SU-DHL-6 (cell line): ENCODE results near the gene PDZD7.

ENCODE experiments used
- H2AFZ ChIP-seq: fragments of 200-600 bp; sonication (generic); 2 replicates; pipeline ENCODE4 v1.6.1; 2014; ENCODE audit warnings: low read depth, mild to moderate bottlenecking, moderate library complexity, mixed read lengths, antibody characterized with exemption, low read length; ENCODE audit not compliant: severe bottlenecking
- H3F3A ChIP-seq: fragments of 200-600 bp; shearing (Covaris generic); 2 replicates; pipeline ENCODE4 v1.6.0; 2016; ENCODE audit warnings: antibody characterized with exemption, mild to moderate bottlenecking; ENCODE audit not compliant: insufficient read depth
- H3K27ac ChIP-seq: fragments of 200-600 bp; sonication (generic); 2 replicates; pipeline ENCODE4 v1.5.1; 2016; ENCODE audit warnings: low read depth, mild to moderate bottlenecking, low read length, moderate library complexity, mixed read lengths
- H3K27me3 ChIP-seq: fragments of 200-600 bp; sonication (generic), shearing (Covaris generic); 2 replicates; pipeline ENCODE4 v1.6.0; 2014; ENCODE audit warnings: mild to moderate bottlenecking, low read length
- H3K36me3 ChIP-seq: fragments of 200-600 bp; sonication (generic); 2 replicates; pipeline ENCODE4 v1.6.1; 2014; ENCODE audit warnings: mild to moderate bottlenecking, low read length, mixed read lengths
- H3K4me2 ChIP-seq: fragments of 300-600, 200-600 bp; shearing (Covaris generic), sonication (generic); 2 replicates; pipeline ENCODE4 v1.6.0; 2014; ENCODE audit warnings: low read length, low read depth, mild to moderate bottlenecking; ENCODE audit not compliant: poor library complexity, severe bottlenecking
- H3K4me3 ChIP-seq: fragments of 200-600 bp; sonication (generic); 2 replicates; pipeline ENCODE4 v1.5.1; 2014; ENCODE audit warnings: antibody characterized with exemption, low read length, mild to moderate bottlenecking, mixed read lengths; ENCODE audit not compliant: insufficient read depth, poor library complexity, severe bottlenecking
- H3K79me2 ChIP-seq: fragments of 200-600 bp; sonication (generic); 2 replicates; pipeline ENCODE4 v1.6.1; 2014; ENCODE audit warnings: mild to moderate bottlenecking, low read length, moderate library complexity; ENCODE audit not compliant: insufficient read depth
- H3K9ac ChIP-seq: fragments of 200-600 bp; sonication (generic); 2 replicates; pipeline ENCODE4 v1.7.0; 2014; ENCODE audit warnings: mild to moderate bottlenecking, low read length
- H3K9me2 ChIP-seq: fragments of 200-600 bp; sonication (generic); replicated peaks from 2 replicates; pipeline ENCODE4 v1.6.1; 2014; ENCODE audit warnings: low read length; ENCODE audit not compliant: insufficient read depth
- H3K9me3 ChIP-seq: fragments of 200-600 bp; sonication (generic); 2 replicates; pipeline ENCODE4 v1.6.1; 2014; ENCODE audit warnings: low read length, mixed read lengths; ENCODE audit not compliant: insufficient read depth
- H4K20me1 ChIP-seq: fragments of 200-600 bp; sonication (generic); 2 replicates; pipeline ENCODE4 v1.6.1; 2014; ENCODE audit warnings: low read depth, mild to moderate bottlenecking, antibody characterized with exemption, low read length, moderate library complexity, mixed read lengths
- EZH2phosphoT487 ChIP-seq: fragments of 200-600 bp; sonication (generic), shearing (Covaris generic); conservative IDR thresholded peaks from 2 replicates; pipeline ENCODE4 v1.6.1; 2018; ENCODE audit warnings: mild to moderate bottlenecking, antibody characterized with exemption, low read length, moderate library complexity, mixed read lengths
- TF ChIP-seq, protein P1 (sequence below): fragments of 200-600 bp; sonication (generic); IDR thresholded peaks from one replicate; pipeline ENCODE4 v1.5.1; 2017; ENCODE audit warnings: antibody characterized with exemption, mild to moderate bottlenecking, low read length, moderate library complexity; ENCODE audit not compliant: insufficient read depth, poor library complexity, severe bottlenecking

Gene PDZD7

DNA sequence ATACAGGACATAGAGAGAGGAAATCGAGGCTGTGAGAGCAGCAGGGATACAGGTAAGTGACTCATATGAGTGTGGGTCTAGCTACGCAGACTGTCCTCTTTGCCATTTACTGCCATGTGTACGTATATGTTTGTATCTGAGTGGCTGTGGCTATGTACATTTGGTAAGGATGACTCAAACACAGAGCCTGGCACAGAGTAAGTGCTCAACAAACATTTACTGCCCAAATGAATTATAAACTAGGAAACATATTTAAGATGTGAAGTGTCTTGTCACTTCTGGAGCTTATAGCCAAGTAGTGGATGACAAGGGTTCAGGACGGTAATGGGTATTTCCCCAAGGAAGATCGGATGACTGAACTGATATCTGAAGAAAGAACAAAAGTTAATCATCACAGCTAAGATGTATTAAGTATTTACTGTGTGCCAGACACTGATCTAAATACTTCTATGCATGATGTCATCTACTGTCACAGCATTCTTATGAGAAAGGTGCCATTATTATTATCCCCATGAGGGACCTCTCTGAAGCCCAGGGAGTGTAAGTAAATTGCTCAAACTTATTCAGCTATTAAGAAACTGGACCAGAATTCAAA lies 49.7 kb downstream of the PDZD7 start:
- Histone ChIP-seq H3K4me2 (no peak overlapping the region), H3K27ac (no peak overlapping the region), H3K9me2 (no peaks in the 10 kb centered on the region), H3K36me3 (no peaks in the 10 kb centered on the region), H3K79me2 (0 out of 2 replicates have a peak, but pooled peaks cover 3% of the 10 kb centered on the region), H3F3A (no peaks in the 10 kb centered on the region; the same call in 1 of the 2 replicates), H4K20me1 (no peaks in the 10 kb centered on the region), H3K27me3 (no peaks in the 10 kb centered on the region), H2AFZ (no peak overlapping the region), H3K9ac (no peak overlapping the region), H3K4me3 (no peak overlapping the region), H3K9me3 (no peaks in the 10 kb centered on the region)
- no peak for TF ChIP-seq EZH2phosphoT487
- TF ChIP-seq, protein P1, sequence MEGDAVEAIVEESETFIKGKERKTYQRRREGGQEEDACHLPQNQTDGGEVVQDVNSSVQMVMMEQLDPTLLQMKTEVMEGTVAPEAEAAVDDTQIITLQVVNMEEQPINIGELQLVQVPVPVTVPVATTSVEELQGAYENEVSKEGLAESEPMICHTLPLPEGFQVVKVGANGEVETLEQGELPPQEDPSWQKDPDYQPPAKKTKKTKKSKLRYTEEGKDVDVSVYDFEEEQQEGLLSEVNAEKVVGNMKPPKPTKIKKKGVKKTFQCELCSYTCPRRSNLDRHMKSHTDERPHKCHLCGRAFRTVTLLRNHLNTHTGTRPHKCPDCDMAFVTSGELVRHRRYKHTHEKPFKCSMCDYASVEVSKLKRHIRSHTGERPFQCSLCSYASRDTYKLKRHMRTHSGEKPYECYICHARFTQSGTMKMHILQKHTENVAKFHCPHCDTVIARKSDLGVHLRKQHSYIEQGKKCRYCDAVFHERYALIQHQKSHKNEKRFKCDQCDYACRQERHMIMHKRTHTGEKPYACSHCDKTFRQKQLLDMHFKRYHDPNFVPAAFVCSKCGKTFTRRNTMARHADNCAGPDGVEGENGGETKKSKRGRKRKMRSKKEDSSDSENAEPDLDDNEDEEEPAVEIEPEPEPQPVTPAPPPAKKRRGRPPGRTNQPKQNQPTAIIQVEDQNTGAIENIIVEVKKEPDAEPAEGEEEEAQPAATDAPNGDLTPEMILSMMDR, result no peak

DNA sequence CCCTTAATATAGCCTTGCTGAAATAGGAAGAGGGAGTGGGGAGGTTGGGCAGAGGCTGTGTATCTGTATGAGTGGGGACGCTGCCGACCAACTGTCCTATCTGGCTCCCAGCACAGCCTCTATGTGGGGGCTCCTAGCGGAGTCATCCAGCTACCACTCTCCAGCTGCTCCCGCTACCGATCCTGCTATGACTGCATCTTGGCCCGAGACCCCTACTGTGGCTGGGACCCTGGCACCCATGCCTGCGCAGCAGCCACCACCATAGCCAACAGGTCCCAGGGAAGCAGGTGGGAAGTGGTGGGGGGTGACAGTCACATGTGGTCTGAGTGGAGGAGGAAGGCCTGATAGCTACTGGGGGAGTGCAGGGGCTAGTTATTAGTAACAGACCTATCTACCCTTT lies 50.2 kb downstream of the PDZD7 start:
- Histone ChIP-seq H3K79me2 (0 out of 2 replicates have a peak, but pooled peaks cover 2% of the 10 kb centered on the region), H2AFZ (no peak overlapping the region), H3K9me2 (no peaks in the 10 kb centered on the region), H3K9me3 (no peaks in the 10 kb centered on the region), H3K4me3 (no peak overlapping the region), H3K36me3 (no peaks in the 10 kb centered on the region), H3F3A (no peaks in the 10 kb centered on the region), H4K20me1 (no peaks in the 10 kb centered on the region), H3K4me2 (no peak overlapping the region), H3K9ac (no peak overlapping the region), H3K27ac (no peak overlapping the region), H3K27me3 (no peaks in the 10 kb centered on the region)
- no peak for TF ChIP-seq EZH2phosphoT487
- TF ChIP-seq, protein P1, result no peak

DNA sequence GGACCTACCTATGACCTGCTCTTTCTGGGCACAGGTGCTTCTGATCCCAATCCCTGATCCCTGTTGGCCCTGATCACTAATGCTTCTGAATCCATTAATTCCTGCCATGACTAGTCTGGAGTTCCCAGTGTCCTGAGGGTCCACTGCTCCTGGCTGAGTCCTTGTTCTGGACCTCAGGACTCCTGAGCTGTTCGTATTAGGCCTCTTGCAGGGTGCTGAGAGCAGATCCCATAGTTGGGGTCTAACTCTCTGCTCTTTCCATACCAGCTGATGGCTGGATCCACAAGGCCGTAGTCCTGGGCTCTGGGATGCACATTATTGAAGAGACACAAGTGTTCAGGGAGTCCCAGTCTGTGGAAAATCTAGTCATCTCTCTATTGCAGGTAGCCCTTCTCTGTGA lies 50.6 kb downstream of the PDZD7 start:
- no peaks in the 10 kb centered on the region for H3K27me3 ChIP-seq
- no peaks in the 10 kb centered on the region for H3K9me3 ChIP-seq
- no peaks in the 10 kb centered on the region for H3K9me2 ChIP-seq
- H3K27ac ChIP-seq, result no peak overlapping the region
- no peak overlapping the region for H2AFZ ChIP-seq
- H3F3A ChIP-seq, result no peaks in the 10 kb centered on the region
- no peaks in the 10 kb centered on the region for H3K79me2 ChIP-seq
- no peak overlapping the region for H3K4me3 ChIP-seq
- no peak overlapping the region for H3K4me2 ChIP-seq
- no peaks in the 10 kb centered on the region for H3K36me3 ChIP-seq
- H4K20me1 ChIP-seq, result no peaks in the 10 kb centered on the region
- no peak for TF ChIP-seq EZH2phosphoT487
- TF ChIP-seq, protein P1, result no peak
- no peak overlapping the region for H3K9ac ChIP-seq
